ENCODE data around the gene SPINDOC.

- TF ChIP-seq ZFP3 (CRISPR knock-in tag; IDR thresholded peaks at IDR 0.05) (no peak), CSDC2 (CRISPR knock-in tag; IDR thresholded peaks at IDR 0.05) (no peak), RARB (CRISPR knock-in tag; IDR thresholded peaks at IDR 0.05) (no peak), TOX (CRISPR knock-in tag; IDR thresholded peaks at IDR 0.05; ENCODE audit: borderline replicate concordance) (no peak), ZC3H10 (CRISPR knock-in tag; IDR thresholded peaks at IDR 0.05) (no peak), ARNTL (CRISPR knock-in tag; IDR thresholded peaks at IDR 0.05; ENCODE audit: borderline replicate concordance, low read depth) (no peak)
These were observed 34.2 kb upstream of the SPINDOC start for GRCh38 chr11:63779039-63779438.
